Ishikawa (cell line): ENCODE data around the gene PMS1.

Experiments used
- CEBPB ChIP-seq: IDR thresholded peaks from 2 replicates; pipeline ENCODE4 v1.6.1; 2012
- CREB1 ChIP-seq: IDR thresholded peaks from 2 replicates; pipeline ENCODE4 v1.6.1; 2012; ENCODE audit warnings: low read depth
- EGR1 ChIP-seq: IDR thresholded peaks from 2 replicates; pipeline ENCODE4 v1.6.1; 2012
- EP300 ChIP-seq: IDR thresholded peaks from 2 replicates; pipeline ENCODE4 v1.6.1; 2012; ENCODE audit warnings: borderline replicate concordance
- FOXM1 ChIP-seq: IDR thresholded peaks from 2 replicates; pipeline ENCODE4 v1.6.1; 2012; ENCODE audit warnings: low read depth, borderline replicate concordance
- NFIC ChIP-seq: IDR thresholded peaks from 2 replicates; pipeline ENCODE4 v1.6.1; 2012
- RAD21 ChIP-seq: IDR thresholded peaks from 2 replicates; pipeline ENCODE4 v1.6.1; 2012; ENCODE audit warnings: low read depth
- TAF1 ChIP-seq: IDR thresholded peaks from 2 replicates; pipeline ENCODE4 v1.6.1; 2012; ENCODE audit warnings: low read depth, mild to moderate bottlenecking
- TCF12 ChIP-seq: IDR thresholded peaks from 2 replicates; pipeline ENCODE4 v1.6.1; 2012; ENCODE audit warnings: low read depth
- TEAD4 ChIP-seq: IDR thresholded peaks from 2 replicates; pipeline ENCODE4 v1.6.1; 2012
- YY1 ChIP-seq: IDR thresholded peaks from 2 replicates; pipeline ENCODE4 v1.6.1; 2012; ENCODE audit warnings: low read depth
- ZBTB7A ChIP-seq: IDR thresholded peaks from 2 replicates; pipeline ENCODE4 v1.6.1; 2012; ENCODE audit warnings: low read depth
- TF ChIP-seq, protein P1 (sequence below): IDR thresholded peaks from 2 replicates; pipeline ENCODE4 v1.6.1; 2012; ENCODE audit warnings: low read depth, mild to moderate bottlenecking
- TF ChIP-seq, protein P2 (sequence below): IDR thresholded peaks from 2 replicates; pipeline ENCODE4 v1.6.1; 2012
- TF ChIP-seq, protein P3 (sequence below): IDR thresholded peaks from 2 replicates; pipeline ENCODE4 v1.6.1; 2012

PMS1 gene

DNA sequence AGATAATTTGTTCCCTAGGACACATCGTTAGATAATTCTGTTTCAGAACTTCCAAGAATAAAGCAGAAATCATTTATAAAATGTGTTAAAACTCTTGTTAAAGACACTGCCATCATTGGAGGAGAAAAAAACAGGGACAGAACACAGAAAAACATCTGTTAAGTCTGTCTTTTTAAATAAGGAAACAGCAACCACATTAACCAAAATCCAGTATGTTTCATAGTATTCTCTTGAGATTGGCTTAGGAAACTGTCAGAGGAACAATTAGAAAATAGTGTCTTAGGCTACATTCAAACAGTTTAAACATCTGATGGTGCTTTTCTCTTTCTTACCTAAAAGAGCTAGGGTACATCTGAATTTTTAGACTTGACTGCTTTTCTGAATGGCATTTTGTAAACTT is 81.6 kb downstream of the PMS1 start:
- TF ChIP-seq TEAD4 (no peak), CEBPB (no peak), YY1 (no peak), TAF1 (no peak), TCF12 (no peak), ZBTB7A (no peak), EGR1 (no peak), RAD21 (no peak), FOXM1 (no peak)
- TF ChIP-seq, protein P1, sequence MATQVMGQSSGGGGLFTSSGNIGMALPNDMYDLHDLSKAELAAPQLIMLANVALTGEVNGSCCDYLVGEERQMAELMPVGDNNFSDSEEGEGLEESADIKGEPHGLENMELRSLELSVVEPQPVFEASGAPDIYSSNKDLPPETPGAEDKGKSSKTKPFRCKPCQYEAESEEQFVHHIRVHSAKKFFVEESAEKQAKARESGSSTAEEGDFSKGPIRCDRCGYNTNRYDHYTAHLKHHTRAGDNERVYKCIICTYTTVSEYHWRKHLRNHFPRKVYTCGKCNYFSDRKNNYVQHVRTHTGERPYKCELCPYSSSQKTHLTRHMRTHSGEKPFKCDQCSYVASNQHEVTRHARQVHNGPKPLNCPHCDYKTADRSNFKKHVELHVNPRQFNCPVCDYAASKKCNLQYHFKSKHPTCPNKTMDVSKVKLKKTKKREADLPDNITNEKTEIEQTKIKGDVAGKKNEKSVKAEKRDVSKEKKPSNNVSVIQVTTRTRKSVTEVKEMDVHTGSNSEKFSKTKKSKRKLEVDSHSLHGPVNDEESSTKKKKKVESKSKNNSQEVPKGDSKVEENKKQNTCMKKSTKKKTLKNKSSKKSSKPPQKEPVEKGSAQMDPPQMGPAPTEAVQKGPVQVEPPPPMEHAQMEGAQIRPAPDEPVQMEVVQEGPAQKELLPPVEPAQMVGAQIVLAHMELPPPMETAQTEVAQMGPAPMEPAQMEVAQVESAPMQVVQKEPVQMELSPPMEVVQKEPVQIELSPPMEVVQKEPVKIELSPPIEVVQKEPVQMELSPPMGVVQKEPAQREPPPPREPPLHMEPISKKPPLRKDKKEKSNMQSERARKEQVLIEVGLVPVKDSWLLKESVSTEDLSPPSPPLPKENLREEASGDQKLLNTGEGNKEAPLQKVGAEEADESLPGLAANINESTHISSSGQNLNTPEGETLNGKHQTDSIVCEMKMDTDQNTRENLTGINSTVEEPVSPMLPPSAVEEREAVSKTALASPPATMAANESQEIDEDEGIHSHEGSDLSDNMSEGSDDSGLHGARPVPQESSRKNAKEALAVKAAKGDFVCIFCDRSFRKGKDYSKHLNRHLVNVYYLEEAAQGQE = no peak
- TF ChIP-seq, protein P2, sequence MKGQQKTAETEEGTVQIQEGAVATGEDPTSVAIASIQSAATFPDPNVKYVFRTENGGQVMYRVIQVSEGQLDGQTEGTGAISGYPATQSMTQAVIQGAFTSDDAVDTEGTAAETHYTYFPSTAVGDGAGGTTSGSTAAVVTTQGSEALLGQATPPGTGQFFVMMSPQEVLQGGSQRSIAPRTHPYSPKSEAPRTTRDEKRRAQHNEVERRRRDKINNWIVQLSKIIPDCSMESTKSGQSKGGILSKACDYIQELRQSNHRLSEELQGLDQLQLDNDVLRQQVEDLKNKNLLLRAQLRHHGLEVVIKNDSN = no peak
- TF ChIP-seq, protein P3, sequence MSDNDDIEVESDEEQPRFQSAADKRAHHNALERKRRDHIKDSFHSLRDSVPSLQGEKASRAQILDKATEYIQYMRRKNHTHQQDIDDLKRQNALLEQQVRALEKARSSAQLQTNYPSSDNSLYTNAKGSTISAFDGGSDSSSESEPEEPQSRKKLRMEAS = no peak

DNA sequence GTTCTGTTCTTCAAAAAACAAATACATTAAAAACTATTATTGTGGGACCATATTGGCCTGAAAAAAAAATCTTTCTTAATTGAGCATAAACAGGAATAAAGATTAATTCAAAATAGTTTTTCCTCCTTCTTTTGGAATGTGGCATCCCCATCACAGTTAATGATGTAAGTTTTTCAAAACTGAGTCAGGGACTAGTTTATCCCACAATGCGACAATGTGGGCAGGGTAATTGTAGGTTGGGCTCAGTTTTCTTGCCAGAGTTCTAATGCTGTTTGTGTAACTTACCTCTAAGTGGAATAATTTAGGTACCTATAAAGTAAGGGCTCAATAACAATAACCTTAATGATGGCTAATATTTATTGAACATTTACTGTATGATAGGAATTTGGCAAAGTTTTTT is 82.0 kb downstream of the PMS1 start:
- TF ChIP-seq RAD21 (no peak), TAF1 (no peak), TEAD4 (no peak), CEBPB (no peak), CREB1 (no peak), EP300 (no peak), ZBTB7A (no peak), TCF12 (no peak), NFIC (no peak), EGR1 (no peak)
- TF ChIP-seq, protein P1 = no peak
- TF ChIP-seq, protein P2 = no peak
- TF ChIP-seq, protein P3 = no peak

DNA sequence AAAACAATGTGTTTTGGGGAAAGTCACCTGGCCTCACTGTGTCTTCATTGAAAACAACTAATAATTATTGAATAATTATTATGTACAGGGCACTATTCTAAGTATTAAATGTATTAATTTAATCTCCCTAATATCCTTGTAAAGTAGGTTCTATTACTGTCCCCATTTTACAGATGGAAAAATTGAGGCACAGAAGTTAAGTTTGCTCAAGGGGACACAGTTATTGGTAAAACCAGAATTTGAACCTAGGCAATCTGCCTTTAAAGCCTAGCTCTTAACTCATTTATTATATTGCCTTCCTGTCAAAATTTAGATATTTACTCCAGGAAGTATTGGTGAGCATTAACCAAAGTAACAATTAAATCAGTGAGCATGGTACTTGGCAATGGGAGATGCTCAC is 84.6 kb downstream of the PMS1 start:
- TF ChIP-seq FOXM1 (no peak), ZBTB7A (no peak)

DNA sequence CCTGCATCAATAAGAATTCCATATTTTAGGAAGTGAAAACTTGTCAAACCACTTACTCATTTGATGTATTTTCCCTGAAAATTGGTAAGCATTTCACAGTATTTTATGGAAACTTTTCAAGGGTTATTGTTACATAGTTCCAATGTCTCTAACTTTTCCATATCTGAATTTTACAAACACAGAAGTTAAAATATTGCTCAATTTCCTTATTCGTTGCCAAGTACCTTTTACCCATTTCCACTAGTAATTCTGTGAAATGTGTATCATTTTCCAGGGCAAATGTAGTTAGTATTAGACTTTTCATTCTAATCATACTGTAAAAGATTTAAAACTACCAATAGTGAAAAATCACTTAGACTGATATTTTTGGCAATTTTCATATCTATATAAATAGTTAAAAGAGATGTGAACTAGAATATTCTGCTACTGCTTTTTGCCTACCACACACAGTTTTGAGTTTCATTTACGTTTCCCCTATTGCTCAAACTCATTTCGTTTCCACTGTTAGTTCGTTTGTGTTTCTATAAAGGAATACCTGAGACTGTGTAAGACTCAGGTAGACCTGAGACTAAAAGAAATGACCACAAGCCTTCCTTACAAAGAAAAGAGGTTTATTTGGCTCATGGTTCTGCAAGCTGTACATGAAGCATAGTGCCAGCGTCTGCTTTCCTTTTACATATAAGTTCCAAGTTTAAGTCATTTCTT is 86.3 kb downstream of the PMS1 start:
- TF ChIP-seq EP300 (no peak), EGR1 (no peak), NFIC (no peak), CREB1 (no peak), ZBTB7A (no peak), TEAD4 (no peak), FOXM1 (no peak), TAF1 (no peak), YY1 (no peak), TCF12 (no peak), CEBPB (no peak), RAD21 (no peak)
- TF ChIP-seq, protein P3 = no peak
- TF ChIP-seq, protein P1 = no peak
- TF ChIP-seq, protein P2 = no peak
